A549 (cell line): ENCODE measurements around the gene RAD9A.

Experiments used
- BHLHE40 ChIP-seq: IDR thresholded peaks from 2 replicates; pipeline ENCODE4 v1.6.1; 2012; ENCODE audit warnings: low read depth, low read length, inconsistent platforms
- CTCF ChIP-seq: fragments of >200 bp; sonication (Bioruptor Twin); formaldehyde crosslinking; IDR thresholded peaks from 3 replicates; pipeline ENCODE4 v1.5.1; 2016
- ESRRA ChIP-seq: fragments of 150-350 bp; IDR thresholded peaks from 2 replicates; pipeline ENCODE4 v1.6.1; 2014; ENCODE audit warnings: mild to moderate bottlenecking, low read length, borderline replicate concordance
- MAFK ChIP-seq: fragments of 450-650 bp; IDR thresholded peaks from 2 replicates; pipeline ENCODE4 v1.6.1; 2014; ENCODE audit not compliant: partially characterized antibody
- POLR2A ChIP-seq: IDR thresholded peaks from 2 replicates; pipeline ENCODE4 v1.6.1; 2012; ENCODE audit warnings: mild to moderate bottlenecking, low read length
- RAD21 ChIP-seq, 2 experiments: fragments of >200 bp in 1 of 2; sonication (Bioruptor Twin) in 1 of 2; formaldehyde crosslinking in 1 of 2; IDR thresholded peaks in 1 of 2; conservative IDR thresholded peaks in 1 of 2; 2 replicates in 1 of 2; 3 replicates in 1 of 2; pipeline ENCODE4 v1.6.1; 2012 to 2018; ENCODE audit warnings: inconsistent platforms in 1 of 2
- RCOR1 ChIP-seq: fragments of 150-350 bp; IDR thresholded peaks from 2 replicates; pipeline ENCODE4 v1.6.1; 2014; ENCODE audit warnings: antibody characterized with exemption, low read length, low read depth
- SMC3 ChIP-seq: fragments of >200 bp; sonication (Bioruptor Twin); formaldehyde crosslinking; IDR thresholded peaks from 3 replicates; pipeline ENCODE4 v1.6.1; 2018; ENCODE audit warnings: inconsistent platforms

- TF ChIP-seq CTCF, result no peak
- TF ChIP-seq RCOR1, result no peak
- TF ChIP-seq ESRRA, result no peak
- no peak for TF ChIP-seq RAD21 (conservative IDR thresholded peaks at IDR 0.05 in 1 of 2, IDR thresholded peaks at IDR 0.05 in 1 of 2)
- TF ChIP-seq SMC3, result no peak
- TF ChIP-seq POLR2A, result peak; percentile 64
- TF ChIP-seq BHLHE40, result no peak
- no peak for TF ChIP-seq MAFK
Measured at GRCh38 chr11:67371911-67372320, 19.9 kb upstream of the RAD9A start.
